Panc1 (cell line): ENCODE measurements around the gene IRS1. TPM values are rescaled to one million over a fixed set of nuclear protein-coding genes. Genes with fewer than 3 reads are reported as not detected.
"Not testable (repeated sequence)": the region's sequence is repeated elsewhere in the genome, so short reads cannot be mapped to it uniquely, and the experiment has no call there.

ENCODE experiments used
- ATAC-seq: fragments of 200-7000 bp; cut with Tn5 transposase; 2 replicates; pipeline ENCODE4 v1.9.1; 2020; ENCODE audit warnings: mild to moderate bottlenecking, moderate library complexity
- BruUV-seq: library from RNA; stranded (reverse); fragments of 400-500 nt; replicated peaks from 2 replicates; lab custom pipeline; 2021; lab: Mats Ljungman, UMichigan
- CTCF ChIA-PET: fragments of 300-600 bp; sonication (Branson Sonifier 250); formaldehyde crosslinking; loops from one replicate; lab custom pipeline; 2022; ENCODE audit warnings: antibody characterized with exemption; lab: Charles Lee
- POLR2A ChIA-PET: fragments of 300-600 bp; sonication (Branson Sonifier 250); formaldehyde crosslinking; loops from one replicate; lab custom pipeline; 2022; ENCODE audit warnings: antibody characterized with exemption; lab: Charles Lee
- DNase-seq: peaks from one replicate; pipeline ENCODE4 v3.0.0-alpha.2; 2010; ENCODE audit warnings: low read depth, low spot score
- H3K27ac ChIP-seq: 2 replicates; pipeline ENCODE4 v1.5.1; 2011; ENCODE audit warnings: mild to moderate bottlenecking, low read length, inconsistent platforms
- H3K27me3 ChIP-seq: fragments of 200-500 bp; sonication (Bioruptor generic); 2 replicates; pipeline ENCODE4 v1.6.0; 2014; ENCODE audit warnings: low read length, inconsistent platforms; ENCODE audit not compliant: control insufficient read depth, insufficient read depth
- H3K36me3 ChIP-seq: fragments of 200-500 bp; sonication (Bioruptor generic); 2 replicates; pipeline ENCODE4 v1.5.1; 2014; ENCODE audit warnings: inconsistent platforms, mild to moderate bottlenecking, low read length, moderate library complexity; ENCODE audit not compliant: control insufficient read depth, insufficient read depth
- H3K4me1 ChIP-seq: 2 replicates; pipeline ENCODE4 v1.5.1; 2011; ENCODE audit warnings: inconsistent platforms, mild to moderate bottlenecking, low read length, moderate library complexity; ENCODE audit not compliant: control insufficient read depth, insufficient read depth
- H3K4me3 ChIP-seq, 2 experiments: 2 replicates each; pipeline ENCODE4 v1.5.1; 2011 to 2012; ENCODE audit warnings: low read depth in 2 of 2, low read length in 2 of 2, mild to moderate bottlenecking in 2 of 2, inconsistent platforms in 1 of 2, moderate library complexity in 1 of 2
- H3K9me3 ChIP-seq: fragments of 200-500 bp; sonication (Bioruptor generic); 2 replicates; pipeline ENCODE4 v1.5.1; 2014; ENCODE audit warnings: low read depth, mild to moderate bottlenecking, inconsistent platforms, low read length, moderate library complexity; ENCODE audit not compliant: control insufficient read depth, insufficient read depth
- CTCF ChIP-seq: fragments of 450-650 bp; IDR thresholded peaks from 2 replicates; pipeline ENCODE4 v1.5.1; 2017; ENCODE audit warnings: mild to moderate bottlenecking
- POLR2AphosphoS5 ChIP-seq: IDR thresholded peaks from 2 replicates; pipeline ENCODE4 v1.6.1; 2012; ENCODE audit warnings: mild to moderate bottlenecking, low read depth, low read length, moderate library complexity
- REST ChIP-seq, 2 experiments: IDR thresholded peaks; 2 replicates each; pipeline ENCODE4 v1.6.1; 2011 to 2012; ENCODE audit warnings: low read depth in 2 of 2, control low read depth in 1 of 2, low read length in 1 of 2, mild to moderate bottlenecking in 1 of 2, moderate library complexity in 1 of 2; ENCODE audit not compliant: insufficient read depth in 1 of 2
- SIN3A ChIP-seq: IDR thresholded peaks from 2 replicates; pipeline ENCODE4 v1.6.1; 2012; ENCODE audit warnings: low read depth, mild to moderate bottlenecking, low read length, moderate library complexity, borderline replicate concordance; ENCODE audit not compliant: insufficient read depth
- TCF7L2 ChIP-seq: IDR thresholded peaks from 2 replicates; pipeline ENCODE4 v1.6.1; 2011; ENCODE audit warnings: mild to moderate bottlenecking, low read depth, low read length, inconsistent platforms
- in situ Hi-C: cut with HindIII; loops from 2 replicates; pipeline ENCODE4 v1.10.0; 2016; ENCODE audit warnings: low sequenced_read_pairs, low pct_unique_long_range_greater_than_20kb
- intact Hi-C: fragments of 100-400 bp; cut with micrococcal nuclease; formaldehyde crosslinking; loops from one replicate; pipeline ENCODE4 v1.10.0; 2022; ENCODE audit not compliant: unreplicated experiment
- total RNA-seq: library from RNA; stranded (reverse); gene quantifications from one replicate; pipeline ENCODE4 v1.2.1, GENCODE V29; 2021; ENCODE audit not compliant: unreplicated experiment

The IRS1 gene
- total RNA-seq, 1 experiment from 2014 or later, result 27.3 TPM

- Histone ChIP-seq H3K4me3 (no peak overlapping the region), H3K9me3 (no peaks in the 10 kb centered on the region), H3K27ac (no peak overlapping the region), H3K36me3 (no peaks in the 10 kb centered on the region), H3K4me1 (no peaks in the 10 kb centered on the region), H3K27me3 (no peaks in the 10 kb centered on the region)
- ChIA-PET POLR2A (no interaction called here), CTCF (no interaction called here)
- intact Hi-C loops, result no loop called here
- TF ChIP-seq REST (IDR thresholded peaks at IDR 0.05; ENCODE audit: insufficient read depth in 1 of 2, low read depth in 2 of 2, low read length in 1 of 2) (no peak), POLR2AphosphoS5 (no peak), TCF7L2 (no peak), CTCF (no peak), SIN3A (no peak)
- in situ Hi-C loops, result no loop called here
- DNase-seq (no peak), ATAC-seq (no peak)
- BruUV-seq, result no TSS peak
Observed at GRCh38 chr2:226847090-226847489, 47.5 kb upstream of the IRS1 start.

GRCh38 chr2:226845386-226846116 lies 45.9 kb upstream of the IRS1 start:
- Histone ChIP-seq H3K9me3 (no peaks in the 10 kb centered on the region), H3K27me3 (no peaks in the 10 kb centered on the region), H3K4me3 (no peak overlapping the region), H3K4me1 (no peaks in the 10 kb centered on the region), H3K36me3 (no peaks in the 10 kb centered on the region), H3K27ac (no peak overlapping the region)
- DNase-seq (no peak), ATAC-seq (no peak)
- in situ Hi-C loops, result no loop called here
- no TSS peak for BruUV-seq
- CTCF ChIA-PET, result no interaction called here
- POLR2A ChIA-PET, result no interaction called here
- TF ChIP-seq REST (IDR thresholded peaks at IDR 0.05; ENCODE audit: insufficient read depth in 1 of 2, low read depth in 2 of 2, low read length in 1 of 2), result no peak
- no peak for TF ChIP-seq SIN3A
- no peak for TF ChIP-seq POLR2AphosphoS5
- no peak for TF ChIP-seq CTCF
- TF ChIP-seq TCF7L2, result no peak
- intact Hi-C loops, result no loop called here

- H3K4me1 ChIP-seq, H3K4me3 ChIP-seq, H3K27ac ChIP-seq, DNase-seq, POLR2A ChIA-PET, intact Hi-C loops, ATAC-seq, BruUV-seq, H3K9me3 ChIP-seq, H3K27me3 ChIP-seq, CTCF ChIA-PET, in situ Hi-C loops, H3K36me3 ChIP-seq: not testable (repeated sequence)
Observed at GRCh38 chr2:226843001-226843400, 43.4 kb upstream of the IRS1 start.
